Smooth muscle cell of the brain vasculature (primary cell): ENCODE results near the gene NPRL2.

Source experiments
- DNase-seq: peaks from one replicate; pipeline ENCODE4 v3.0.0-alpha.2; 2012; ENCODE audit warnings: low read depth, low spot score

The NPRL2 gene

GRCh38 chr3:50327943-50328691 is 22.5 kb downstream of the NPRL2 start, which contains the start of gene TUSC2:
Gene TUSC2, minus strand, starts transcription at chr3:50328223. Its CDS starts 124 bp downstream, at chr3:50328099.
- peak; percentile 94 for DNase-seq

GRCh38 chr3:50327129-50327528 is 23.4 kb downstream of the NPRL2 start:
- DNase-seq = no peak

- no peak for DNase-seq
These were observed 24.4 kb downstream of the NPRL2 start for GRCh38 chr3:50326182-50326541.

GRCh38 chr3:50325497-50326181 is 24.9 kb downstream of the NPRL2 start:
- no peak for DNase-seq

GRCh38 chr3:50325113-50325480 is 25.5 kb downstream of the NPRL2 start:
- no peak for DNase-seq

- no peak for DNase-seq
These were observed 26.0 kb downstream of the NPRL2 start for GRCh38 chr3:50324351-50325112.

GRCh38 chr3:50323614-50324199 is 26.9 kb downstream of the NPRL2 start:
- DNase-seq = no peak

- DNase-seq = no peak
These were observed 27.4 kb downstream of the NPRL2 start for GRCh38 chr3:50323092-50323600.

- no peak for DNase-seq
These were observed 28.0 kb downstream of the NPRL2 start, which contains the start of gene HYAL2 for GRCh38 chr3:50322386-50323091. Gene HYAL2, minus strand, starts transcription at chr3:50322745. Its CDS starts 2,256 bp downstream, at chr3:50320489.

GRCh38 chr3:50322115-50322385 is 28.5 kb downstream of the NPRL2 start:
- DNase-seq = no peak

GRCh38 chr3:50321336-50322114 is 29.1 kb downstream of the NPRL2 start:
- peak; percentile 72 for DNase-seq

- DNase-seq = no peak
These were observed 29.7 kb downstream of the NPRL2 start for GRCh38 chr3:50320853-50321335.

GRCh38 chr3:50319894-50320625 is 30.5 kb downstream of the NPRL2 start:
- no peak for DNase-seq

GRCh38 chr3:50319181-50319893 is 31.2 kb downstream of the NPRL2 start:
- DNase-seq = no peak

- no peak for DNase-seq
These were observed 32.0 kb downstream of the NPRL2 start for GRCh38 chr3:50318615-50319014.

- DNase-seq = no peak
These were observed 32.4 kb downstream of the NPRL2 start for GRCh38 chr3:50318163-50318562.

GRCh38 chr3:50317300-50317699 is 33.3 kb downstream of the NPRL2 start:
- DNase-seq = no peak

GRCh38 chr3:50316657-50317242 is 33.8 kb downstream of the NPRL2 start:
- no peak for DNase-seq

GRCh38 chr3:50314816-50315215 is 35.8 kb downstream of the NPRL2 start:
- no peak for DNase-seq
